Breast epithelium (tissue), 3 donors: Measurements from ENCODE around the gene ATM.

Experiments
- POLR2A ChIP-seq: fragments of 450-650 bp; IDR thresholded peaks from one replicate; pipeline ENCODE4 v1.6.1; 2016; ENCODE audit warnings: antibody characterized with exemption, mild to moderate bottlenecking, moderate library complexity
- TF ChIP-seq, protein P1 (sequence below), 3 donors: fragments of 450-650 bp; IDR thresholded peaks; one replicate each; pipeline ENCODE4 v1.5.1; 2016 to 2017; ENCODE audit warnings: antibody characterized with exemption in 3 of 3, mild to moderate bottlenecking in 3 of 3, moderate library complexity in 3 of 3

DNA sequence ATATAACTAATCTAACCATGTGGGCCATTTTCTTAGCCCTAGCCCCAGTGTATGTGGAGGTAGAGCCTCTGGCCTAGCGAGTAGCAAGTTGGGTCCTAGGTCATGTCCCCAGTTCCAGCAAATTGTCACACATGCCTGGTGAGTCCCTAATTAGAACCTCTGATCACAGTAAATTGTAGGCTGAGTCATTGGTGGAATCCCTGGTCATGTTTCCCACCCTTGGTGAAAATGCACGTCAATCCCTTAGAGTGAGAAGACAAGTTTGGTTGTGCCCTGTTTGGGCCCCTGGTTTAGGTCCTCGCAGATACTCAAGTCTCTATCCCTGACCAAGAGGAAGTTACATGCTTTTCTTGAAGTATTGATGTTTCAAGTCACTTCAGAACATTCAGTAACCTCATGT lies 46.7 kb downstream of the ATM start:
- TF ChIP-seq, protein P1, sequence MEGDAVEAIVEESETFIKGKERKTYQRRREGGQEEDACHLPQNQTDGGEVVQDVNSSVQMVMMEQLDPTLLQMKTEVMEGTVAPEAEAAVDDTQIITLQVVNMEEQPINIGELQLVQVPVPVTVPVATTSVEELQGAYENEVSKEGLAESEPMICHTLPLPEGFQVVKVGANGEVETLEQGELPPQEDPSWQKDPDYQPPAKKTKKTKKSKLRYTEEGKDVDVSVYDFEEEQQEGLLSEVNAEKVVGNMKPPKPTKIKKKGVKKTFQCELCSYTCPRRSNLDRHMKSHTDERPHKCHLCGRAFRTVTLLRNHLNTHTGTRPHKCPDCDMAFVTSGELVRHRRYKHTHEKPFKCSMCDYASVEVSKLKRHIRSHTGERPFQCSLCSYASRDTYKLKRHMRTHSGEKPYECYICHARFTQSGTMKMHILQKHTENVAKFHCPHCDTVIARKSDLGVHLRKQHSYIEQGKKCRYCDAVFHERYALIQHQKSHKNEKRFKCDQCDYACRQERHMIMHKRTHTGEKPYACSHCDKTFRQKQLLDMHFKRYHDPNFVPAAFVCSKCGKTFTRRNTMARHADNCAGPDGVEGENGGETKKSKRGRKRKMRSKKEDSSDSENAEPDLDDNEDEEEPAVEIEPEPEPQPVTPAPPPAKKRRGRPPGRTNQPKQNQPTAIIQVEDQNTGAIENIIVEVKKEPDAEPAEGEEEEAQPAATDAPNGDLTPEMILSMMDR (IDR thresholded peaks at IDR 0.05): no peak
- no peak for TF ChIP-seq POLR2A
